GM23338 (cell line): ENCODE results near the gene HDAC6. TPM values are rescaled to one million over a fixed set of nuclear protein-coding genes. Genes with fewer than 3 reads are reported as not detected.
A peak's percentile ranks its signal among the peaks of the same experiment; 100 is the strongest.
"Not testable (repeated sequence)": the region's sequence is repeated elsewhere in the genome, so short reads cannot be mapped to it uniquely, and the experiment has no call there.

Experiments
- ATAC-seq: fragments of 200-7000 bp; cut with Tn5 transposase; 3 replicates; pipeline ENCODE4 v1.9.1; 2020
- DNase-seq: peaks from one replicate; pipeline ENCODE4 v3.0.0-alpha.2; 2015; ENCODE audit warnings: low spot score
- H2AFZ ChIP-seq: fragments of 200-600 bp; sonication (generic); 2 replicates; pipeline ENCODE4 v1.8.0; 2016; ENCODE audit warnings: antibody characterized with exemption, mild to moderate bottlenecking, moderate library complexity
- H3F3A ChIP-seq: fragments of 200-600 bp; sonication (generic); replicated peaks from 2 replicates; pipeline ENCODE4 v1.8.0; 2017; ENCODE audit warnings: antibody characterized with exemption, mixed run types, low read depth
- H3K27ac ChIP-seq: fragments of 200-600 bp; sonication (generic); 2 replicates; pipeline ENCODE4 v1.6.1; 2016; ENCODE audit warnings: low read depth
- H3K27me3 ChIP-seq: fragments of 200-600 bp; sonication (generic); 2 replicates; pipeline ENCODE4 v1.8.0; 2016; ENCODE audit warnings: mild to moderate bottlenecking, mixed run types, moderate library complexity; ENCODE audit not compliant: insufficient read depth
- H3K36me3 ChIP-seq: fragments of 200-600 bp; sonication (generic); 2 replicates; pipeline ENCODE4 v1.8.0; 2016; ENCODE audit warnings: mild to moderate bottlenecking; ENCODE audit not compliant: insufficient read depth
- H3K4me1 ChIP-seq: fragments of 200-600 bp; sonication (generic); 2 replicates; pipeline ENCODE4 v1.8.0; 2016; ENCODE audit warnings: mild to moderate bottlenecking, moderate library complexity; ENCODE audit not compliant: insufficient read depth
- H3K4me2 ChIP-seq: fragments of 200-600 bp; sonication (generic); 2 replicates; pipeline ENCODE4 v1.7.1; 2017; ENCODE audit warnings: mixed run types
- H3K4me3 ChIP-seq: fragments of 200-600 bp; sonication (generic); 2 replicates; pipeline ENCODE4 v1.6.1; 2016; ENCODE audit warnings: mixed run types
- H3K79me2 ChIP-seq: fragments of 200-600 bp; sonication (generic); replicated peaks from 2 replicates; pipeline ENCODE4 v1.8.0; 2017; ENCODE audit warnings: mild to moderate bottlenecking; ENCODE audit not compliant: insufficient read depth
- H3K9me2 ChIP-seq: fragments of 200-600 bp; sonication (generic); 2 replicates; pipeline ENCODE4 v1.8.0; 2017; ENCODE audit not compliant: insufficient read depth
- H4K20me1 ChIP-seq: fragments of 200-600 bp; sonication (generic); replicated peaks from 2 replicates; pipeline ENCODE4 v1.8.0; 2017; ENCODE audit warnings: mild to moderate bottlenecking; ENCODE audit not compliant: insufficient read depth
- H3K27ac Mint-ChIP-seq: 2 replicates; pipeline ENCODE4 v1.8.0; 2020; ENCODE audit warnings: inconsistent platforms, mild to moderate bottlenecking, moderate library complexity, mixed read lengths
- H3K27me3 Mint-ChIP-seq: 3 replicates; pipeline ENCODE4 v1.8.0; 2022; ENCODE audit warnings: low read depth, mild to moderate bottlenecking, moderate library complexity, mixed read lengths, inconsistent platforms; ENCODE audit not compliant: insufficient read depth, poor library complexity
- H3K36me3 Mint-ChIP-seq: 3 replicates; pipeline ENCODE4 v1.8.0; 2021; ENCODE audit warnings: low read depth, mild to moderate bottlenecking, inconsistent platforms, moderate library complexity, mixed read lengths
- H3K4me1 Mint-ChIP-seq: 3 replicates; pipeline ENCODE4 v1.8.0; 2020; ENCODE audit warnings: mild to moderate bottlenecking, inconsistent platforms, mixed read lengths
- H3K4me3 Mint-ChIP-seq: 3 replicates; pipeline ENCODE4 v1.8.0; 2021; ENCODE audit warnings: moderate library complexity, mild to moderate bottlenecking, inconsistent platforms, mixed read lengths
- H3K9me3 Mint-ChIP-seq: 3 replicates; pipeline ENCODE4 v1.8.0; 2020; ENCODE audit warnings: moderate library complexity, mild to moderate bottlenecking, inconsistent platforms, mixed read lengths
- CTCF ChIP-seq, 2 experiments: fragments of 200-600 bp in 1 of 2; sonication (generic) in 1 of 2; conservative IDR thresholded peaks; 2 replicates each; pipeline versions ENCODE4 v1.5.1 to v1.6.1; 2016 to 2017; ENCODE audit warnings: antibody characterized with exemption in 2 of 2, low read depth in 2 of 2, mild to moderate bottlenecking in 2 of 2, moderate library complexity in 1 of 2
- ETS1 ChIP-seq: IDR thresholded peaks from 2 replicates; pipeline ENCODE4 v1.6.1; 2016; ENCODE audit warnings: antibody characterized with exemption
- NANOG ChIP-seq: IDR thresholded peaks from 2 replicates; pipeline ENCODE4 v1.6.1; 2016; ENCODE audit warnings: antibody characterized with exemption, borderline replicate concordance
- POLR2AphosphoS5 ChIP-seq: IDR thresholded peaks from 2 replicates; pipeline ENCODE4 v1.6.1; 2016; ENCODE audit warnings: antibody characterized with exemption, low read depth
- REST ChIP-seq: IDR thresholded peaks from one replicate; pipeline ENCODE4 v1.6.1; 2018; ENCODE audit warnings: antibody characterized with exemption; ENCODE audit not compliant: unreplicated experiment
- ZNF331 ChIP-seq: fragments of 250-450 bp; sonication (Bioruptor Pico); IDR thresholded peaks from 2 replicates; pipeline ENCODE4 v1.5.0; 2020; ENCODE audit warnings: low read depth, mild to moderate bottlenecking, moderate library complexity
- polyA plus RNA-seq: library from polyadenylated mRNA; unstranded; fragments of >200 nt; fragmentation: Nextera tagmentation; extraction: Ambion mirVana; gene quantifications from 2 replicates; pipeline ENCODE4 v1.2.1, GENCODE V29; 2016
- total RNA-seq: library from RNA; depleted of rRNA; stranded (reverse); fragments of >200 nt; shearing (Covaris generic); gene quantifications from 2 replicates; pipeline ENCODE4 v1.2.3, GENCODE V29; 2014

The HDAC6 gene
- total and polyA plus RNA-seq, 2 experiments from 2014 or later: 33.0 to 49.8 TPM

- TF ChIP-seq REST: no peak
- TF ChIP-seq NANOG: no peak
- TF ChIP-seq POLR2AphosphoS5: no peak
- no peak for TF ChIP-seq ZNF331 (CRISPR knock-in tag)
Measured at GRCh38 chrX:48852857-48853256, 51.0 kb downstream of the HDAC6 start (continued).

GRCh38 chrX:48853494-48853893, 51.6 kb downstream of the HDAC6 start:
- H3K4me3 ChIP-seq, H3K4me1 Mint-ChIP-seq, ATAC-seq, H3K79me2 ChIP-seq, H3F3A ChIP-seq, H3K27ac ChIP-seq, H3K27me3 Mint-ChIP-seq, H3K36me3 Mint-ChIP-seq, H3K4me3 Mint-ChIP-seq, H3K27ac Mint-ChIP-seq, H2AFZ ChIP-seq, H3K27me3 ChIP-seq, H3K4me1 ChIP-seq, H4K20me1 ChIP-seq, H3K36me3 ChIP-seq, H3K9me2 ChIP-seq, DNase-seq, H3K4me2 ChIP-seq: not testable (repeated sequence)
- peaks cover 22% of the 10 kb centered on the region for H3K9me3 Mint-ChIP-seq

- not testable (repeated sequence) for H3K4me1 Mint-ChIP-seq, H2AFZ ChIP-seq, H3K27me3 Mint-ChIP-seq, DNase-seq, H3K4me1 ChIP-seq, ATAC-seq, H3K36me3 ChIP-seq, H3K4me3 Mint-ChIP-seq, H3K27ac Mint-ChIP-seq, H3K79me2 ChIP-seq, H3F3A ChIP-seq, H3K9me2 ChIP-seq, H3K27ac ChIP-seq, H3K36me3 Mint-ChIP-seq, H3K27me3 ChIP-seq, H4K20me1 ChIP-seq, H3K4me3 ChIP-seq, H3K4me2 ChIP-seq
- H3K9me3 Mint-ChIP-seq: peaks cover 22% of the 10 kb centered on the region
Measured at GRCh38 chrX:48854121-48854804, 52.4 kb downstream of the HDAC6 start.

- Mint-ChIP-seq H3K27me3 (peaks cover 5% of the 10 kb centered on the region), H3K36me3 (peaks cover 8% of the 10 kb centered on the region; the same call in 2 of the 3 replicates), H3K4me3 (no peak overlapping the region), H3K9me3 (peaks cover 22% of the 10 kb centered on the region), H3K4me1 (peaks cover 6% of the 10 kb centered on the region), H3K27ac (no peak overlapping the region)
- Histone ChIP-seq H4K20me1 (no peaks in the 10 kb centered on the region), H3K27me3 (no peaks in the 10 kb centered on the region), H2AFZ (no peak overlapping the region), H3K4me3 (no peak overlapping the region), H3F3A (no peaks in the 10 kb centered on the region), H3K4me1 (no peaks in the 10 kb centered on the region), H3K36me3 (no peaks in the 10 kb centered on the region), H3K4me2 (no peak overlapping the region), H3K27ac (no peak overlapping the region), H3K79me2 (no peaks in the 10 kb centered on the region), H3K9me2 (no peaks in the 10 kb centered on the region)
- ATAC-seq (no peak; the same call in 2 of the 3 replicates), DNase-seq (peak; percentile 47)
- no peak for TF ChIP-seq ETS1
- peak; percentile 38 to 58; a peak in 3 of 4 replicates for TF ChIP-seq CTCF (conservative IDR thresholded peaks at IDR 0.05; ENCODE audit: low read depth in 2 of 2)
Measured at GRCh38 chrX:48854898-48855297, 53.0 kb downstream of the HDAC6 start.
